ENCODE measurements around the gene FBXO40.

GRCh38 chr3:121545049-121545573 is 48.1 kb upstream of the FBXO40 start:
- TF ChIP-seq CTCF (IDR thresholded peaks at IDR 0.05) (no peak), POLR2A (IDR thresholded peaks at IDR 0.05) (no peak)
